ENCODE measurements around the gene C4orf33.

The C4orf33 gene

GRCh38 chr4:129140521-129140920 is 44.6 kb downstream of the C4orf33 start:
- no peak for TF ChIP-seq CTCF (IDR thresholded peaks at IDR 0.05; ENCODE audit: insufficient read depth, low read depth, low read length, missing control alignments)
- H3K4me3 ChIP-seq (ENCODE audit: low read depth, low read length) = no peak overlapping the region
- DNase-seq (ENCODE audit: low read depth) = no peak

GRCh38 chr4:129143359-129143758 is 47.4 kb downstream of the C4orf33 start:
- no peak for DNase-seq (ENCODE audit: low read depth)
- no peak overlapping the region for H3K4me3 ChIP-seq (ENCODE audit: low read depth, low read length)
- no peak for TF ChIP-seq CTCF (IDR thresholded peaks at IDR 0.05; ENCODE audit: insufficient read depth, low read depth, low read length, missing control alignments)

GRCh38 chr4:129144755-129145206 is 48.8 kb downstream of the C4orf33 start:
- no peak overlapping the region for H3K4me3 ChIP-seq (ENCODE audit: low read depth, low read length)
- TF ChIP-seq CTCF (IDR thresholded peaks at IDR 0.05; ENCODE audit: insufficient read depth, low read depth, low read length, missing control alignments) = no peak

GRCh38 chr4:129145222-129145730 is 49.3 kb downstream of the C4orf33 start:
- no peak overlapping the region for H3K4me3 ChIP-seq (ENCODE audit: low read depth, low read length)
- DNase-seq (ENCODE audit: low read depth) = no peak
- no peak for TF ChIP-seq CTCF (IDR thresholded peaks at IDR 0.05; ENCODE audit: insufficient read depth, low read depth, low read length, missing control alignments)

More at GRCh38 chr4:129144755-129145206, 48.8 kb downstream of the C4orf33 start:
- no peak for DNase-seq (ENCODE audit: low read depth)

- TF ChIP-seq CTCF (IDR thresholded peaks at IDR 0.05; ENCODE audit: insufficient read depth, low read depth, low read length, missing control alignments) = no peak
- no peak for DNase-seq (ENCODE audit: low read depth)
- H3K4me3 ChIP-seq (ENCODE audit: low read depth, low read length) = no peak overlapping the region
Observed at GRCh38 chr4:129146639-129147038, 50.7 kb downstream of the C4orf33 start.

GRCh38 chr4:129148892-129149291 is 52.9 kb downstream of the C4orf33 start:
- H3K4me3 ChIP-seq (ENCODE audit: low read depth, low read length) = no peak overlapping the region
- TF ChIP-seq CTCF (IDR thresholded peaks at IDR 0.05; ENCODE audit: insufficient read depth, low read depth, low read length, missing control alignments) = no peak
- no peak for DNase-seq (ENCODE audit: low read depth)

- TF ChIP-seq CTCF (IDR thresholded peaks at IDR 0.05; ENCODE audit: insufficient read depth, low read depth, low read length, missing control alignments) = no peak
- no peak for DNase-seq (ENCODE audit: low read depth)
- H3K4me3 ChIP-seq (ENCODE audit: low read depth, low read length) = no peak overlapping the region
Observed at GRCh38 chr4:129149906-129150305, 54.0 kb downstream of the C4orf33 start.

Data from GM12865 (cell line).